ENCODE data around the gene WDR6.

WDR6 gene

GRCh38 chr3:49025005-49025792 lies 18.0 kb downstream of the WDR6 start:
- no peak for TF ChIP-seq CTCF (IDR thresholded peaks at IDR 0.05; ENCODE audit: low read depth, low read length)
- TF ChIP-seq MAX (IDR thresholded peaks at IDR 0.05; ENCODE audit: low read depth, low read length) = peak; percentile 96
- peak; percentile 94 for TF ChIP-seq MYC (IDR thresholded peaks at IDR 0.05; ENCODE audit: low read depth, low read length)
- TF ChIP-seq POLR2A (IDR thresholded peaks at IDR 0.05; ENCODE audit: extremely low read depth, insufficient read length) = peak; percentile 12
- DNase-seq (ENCODE audit: low read depth) = peak; percentile 96
- H3K4me3 ChIP-seq (ENCODE audit: low read depth, low read length) = peak overlapping the region; percentile 21

GRCh38 chr3:49025793-49026520 lies 18.8 kb downstream of the WDR6 start:
- DNase-seq (ENCODE audit: low read depth) = no peak
- TF ChIP-seq MAX (IDR thresholded peaks at IDR 0.05; ENCODE audit: low read depth, low read length) = no peak
- TF ChIP-seq POLR2A (IDR thresholded peaks at IDR 0.05; ENCODE audit: extremely low read depth, insufficient read length) = no peak
- TF ChIP-seq CTCF (IDR thresholded peaks at IDR 0.05; ENCODE audit: low read depth, low read length) = no peak
- no peak for TF ChIP-seq MYC (IDR thresholded peaks at IDR 0.05; ENCODE audit: low read depth, low read length)
- peak overlapping the region; percentile 16 for H3K4me3 ChIP-seq (ENCODE audit: low read depth, low read length)

GRCh38 chr3:49026536-49026935 lies 19.3 kb downstream of the WDR6 start:
- H3K4me3 ChIP-seq (ENCODE audit: low read depth, low read length) = no peak overlapping the region

GRCh38 chr3:49027634-49028033 lies 20.4 kb downstream of the WDR6 start:
- H3K4me3 ChIP-seq (ENCODE audit: low read depth, low read length) = peak overlapping the region; percentile 95
- DNase-seq (ENCODE audit: low read depth) = no peak
- TF ChIP-seq POLR2A (IDR thresholded peaks at IDR 0.05; ENCODE audit: extremely low read depth, insufficient read length) = no peak
- TF ChIP-seq MAX (IDR thresholded peaks at IDR 0.05; ENCODE audit: low read depth, low read length) = no peak
- no peak for TF ChIP-seq MYC (IDR thresholded peaks at IDR 0.05; ENCODE audit: low read depth, low read length)
- no peak for TF ChIP-seq CTCF (IDR thresholded peaks at IDR 0.05; ENCODE audit: low read depth, low read length)

More at GRCh38 chr3:49026536-49026935, 19.3 kb downstream of the WDR6 start:
- TF ChIP-seq CTCF (IDR thresholded peaks at IDR 0.05; ENCODE audit: low read depth, low read length) = no peak
- TF ChIP-seq MAX (IDR thresholded peaks at IDR 0.05; ENCODE audit: low read depth, low read length) = no peak
- no peak for TF ChIP-seq MYC (IDR thresholded peaks at IDR 0.05; ENCODE audit: low read depth, low read length)
- no peak for TF ChIP-seq POLR2A (IDR thresholded peaks at IDR 0.05; ENCODE audit: extremely low read depth, insufficient read length)
- DNase-seq (ENCODE audit: low read depth) = no peak

GRCh38 chr3:49028298-49028672 lies 21.1 kb downstream of the WDR6 start:
- peak overlapping the region; percentile 95 for H3K4me3 ChIP-seq (ENCODE audit: low read depth, low read length)
- DNase-seq (ENCODE audit: low read depth) = no peak
- TF ChIP-seq MAX (IDR thresholded peaks at IDR 0.05; ENCODE audit: low read depth, low read length) = no peak
- no peak for TF ChIP-seq MYC (IDR thresholded peaks at IDR 0.05; ENCODE audit: low read depth, low read length)
- TF ChIP-seq POLR2A (IDR thresholded peaks at IDR 0.05; ENCODE audit: extremely low read depth, insufficient read length) = no peak
- TF ChIP-seq CTCF (IDR thresholded peaks at IDR 0.05; ENCODE audit: low read depth, low read length) = no peak

All from NB4 (cell line).